ENCODE results near the gene CORO7. TPM values are rescaled to one million over a fixed set of nuclear protein-coding genes. Genes with fewer than 3 reads are reported as not detected.
"Not testable (repeated sequence)": the region's sequence is repeated elsewhere in the genome, so short reads cannot be mapped to it uniquely, and the experiment has no call there.

The CORO7 gene
- polyA plus RNA-seq, 4 donors = 14.1 to 24.9 (median 21.6) TPM

- DNase-seq (ENCODE audit: low read depth in 4 of 4, low spot score in 2 of 4) = no peak
These were observed 13.1 kb downstream of the CORO7 start for GRCh38 chr16:4403133-4403949.

DNA sequence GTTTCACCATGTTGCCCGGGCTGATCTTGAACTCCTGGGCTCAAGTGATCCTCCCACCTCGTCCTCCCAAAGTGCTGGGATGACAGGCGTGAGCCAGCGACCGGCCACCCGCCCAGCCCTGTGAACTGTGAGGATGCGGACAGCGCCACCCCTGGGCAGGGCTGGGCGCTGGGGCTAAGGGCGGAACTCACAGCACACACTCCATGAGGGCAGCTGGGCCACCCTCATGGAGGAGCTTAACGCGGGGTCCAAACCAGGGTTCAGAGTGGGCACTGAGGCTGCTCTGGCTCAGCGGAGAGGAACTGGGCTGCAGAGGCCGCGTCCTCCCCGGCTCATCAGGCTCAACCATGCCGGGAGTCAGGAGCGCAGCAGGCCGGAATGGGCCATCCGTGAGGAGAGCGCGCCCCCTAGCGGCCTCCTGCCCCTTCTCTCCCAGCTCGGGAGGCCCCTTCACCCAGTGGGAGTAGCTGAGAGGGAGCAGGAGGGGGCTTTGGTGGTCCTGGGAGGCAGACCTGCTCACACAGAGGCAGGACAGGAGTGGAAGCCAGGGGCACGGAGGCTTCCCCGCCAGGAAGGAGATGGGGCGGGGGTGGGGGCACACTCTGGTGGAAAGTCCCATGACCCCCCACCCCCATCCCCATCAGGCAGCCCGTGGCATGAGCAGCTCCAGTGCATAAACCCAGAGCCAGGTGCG lies 13.8 kb downstream of the CORO7 start:
- DNase-seq (ENCODE audit: low read depth in 4 of 4, low spot score in 2 of 4) = peak in 3 of 4 donors; percentile 65 to 71 (median 69)

- DNase-seq (ENCODE audit: low read depth in 4 of 4, low spot score in 2 of 4) = no peak
These were observed 14.9 kb downstream of the CORO7 start for GRCh38 chr16:4401510-4401909.

- no peak for DNase-seq (ENCODE audit: low read depth in 4 of 4, low spot score in 2 of 4)
These were observed 15.3 kb downstream of the CORO7 start for GRCh38 chr16:4401094-4401501.

DNA sequence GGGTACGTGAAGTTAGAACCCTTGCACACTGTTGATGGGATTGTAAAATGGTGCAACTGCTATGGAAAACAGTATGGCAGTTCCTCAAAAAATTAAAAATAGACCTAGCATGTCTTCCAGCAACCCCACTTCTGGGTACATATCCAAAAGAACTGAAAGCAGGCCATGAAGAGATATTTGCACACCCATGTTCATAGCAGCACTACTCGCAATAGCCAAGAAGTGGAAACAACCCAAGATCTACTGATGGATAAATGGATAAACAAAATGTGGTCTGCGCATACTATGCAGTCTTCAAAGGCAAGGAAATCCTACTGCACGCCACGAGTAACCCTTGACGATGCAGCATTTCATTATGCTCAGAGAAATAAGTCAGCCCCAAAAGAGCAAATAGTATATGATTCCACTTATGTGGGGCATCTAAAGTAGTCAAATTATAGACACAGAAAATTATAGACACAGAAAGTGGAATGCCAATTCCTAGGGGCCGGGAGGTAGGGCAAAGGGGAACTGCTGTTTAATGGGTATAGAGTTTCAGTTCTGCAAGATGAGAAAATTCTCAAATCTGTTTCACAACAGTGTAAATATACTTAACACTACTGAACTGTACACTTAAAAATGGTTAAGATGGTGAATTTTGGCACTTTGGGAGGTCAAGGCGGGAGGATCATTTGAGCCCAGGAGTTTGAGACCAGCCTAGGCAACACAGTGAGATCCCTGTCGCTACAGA lies 17.2 kb downstream of the CORO7 start:
- no peak for DNase-seq (ENCODE audit: low read depth in 4 of 4, low spot score in 2 of 4)

DNA sequence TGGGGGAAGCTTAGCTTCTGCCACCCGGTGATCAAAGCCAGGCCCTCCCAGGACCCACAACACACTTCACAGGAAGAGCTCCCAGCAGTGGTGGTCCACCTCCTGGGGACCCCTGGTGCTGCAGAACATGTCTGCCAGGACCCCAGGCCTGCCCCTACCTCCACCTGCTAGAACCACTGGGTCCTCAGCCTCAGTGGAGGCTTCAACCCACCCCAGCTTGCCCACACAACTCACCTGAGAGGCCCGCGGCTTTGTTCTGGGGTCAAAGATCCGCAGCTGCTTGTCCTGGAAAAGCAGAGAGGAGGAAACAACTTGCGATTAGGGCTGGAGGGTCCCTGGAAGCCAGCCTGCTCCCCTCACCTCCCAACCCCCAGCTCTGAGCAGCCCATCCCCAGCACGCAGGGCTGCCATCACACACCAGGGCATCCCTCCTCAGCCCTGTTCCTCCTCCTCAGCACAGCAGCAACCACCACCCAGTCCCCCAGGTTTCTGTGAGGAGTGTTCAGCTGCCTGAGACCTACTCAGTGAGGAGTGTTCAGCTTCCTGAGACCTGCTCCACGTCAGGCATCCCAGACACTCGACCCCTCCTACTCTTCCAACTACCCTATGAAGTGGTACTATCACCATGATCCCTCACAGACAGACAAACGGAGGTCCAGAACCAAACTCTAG lies 21.2 kb downstream of the CORO7 start:
- DNase-seq (ENCODE audit: low read depth in 4 of 4, low spot score in 2 of 4) = no peak

DNA sequence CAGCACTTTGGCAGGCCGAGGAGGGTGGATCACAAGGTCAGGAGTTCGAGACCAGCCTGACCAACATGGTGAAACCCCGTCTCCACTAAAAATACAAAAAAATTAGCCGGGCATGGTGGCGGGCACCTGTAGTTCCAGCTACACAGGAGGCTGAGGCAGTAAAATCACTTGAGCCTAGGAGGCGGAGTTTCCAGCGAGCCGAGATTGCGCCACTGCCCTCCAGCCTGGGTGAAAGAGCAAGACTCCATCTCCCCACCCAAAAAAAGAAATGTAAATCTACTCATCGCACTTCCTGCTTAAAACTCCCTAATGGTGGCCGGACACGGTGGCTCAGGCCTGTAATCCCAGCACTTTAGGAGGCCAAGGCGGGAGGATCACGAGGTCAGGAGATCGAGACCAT lies 22.5 kb downstream of the CORO7 start:
- DNase-seq (ENCODE audit: low read depth in 4 of 4, low spot score in 2 of 4) = not testable (repeated sequence)

DNA sequence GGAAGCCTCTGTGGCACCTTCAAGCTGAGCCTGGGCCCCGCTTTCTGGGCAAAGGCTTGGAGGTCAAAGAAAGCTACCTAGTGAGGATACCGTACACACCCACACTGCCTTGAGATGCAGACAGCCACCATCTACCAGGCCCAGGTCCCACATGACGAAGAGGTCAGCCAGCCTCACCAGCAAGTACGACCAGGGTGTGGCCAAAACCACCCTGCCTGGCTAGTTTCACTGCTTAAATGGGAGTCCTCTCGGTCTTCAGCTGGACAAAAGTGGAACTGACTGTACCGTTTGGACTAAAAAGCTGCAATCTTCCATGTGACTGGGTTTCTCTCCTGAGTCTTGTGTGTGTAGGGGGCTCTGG lies 23.2 kb downstream of the CORO7 start:
- no peak for DNase-seq (ENCODE audit: low read depth in 4 of 4, low spot score in 2 of 4)

- DNase-seq (ENCODE audit: low read depth in 4 of 4, low spot score in 2 of 4) = no peak
These were observed 23.8 kb downstream of the CORO7 start for GRCh38 chr16:4392382-4393239.

DNA sequence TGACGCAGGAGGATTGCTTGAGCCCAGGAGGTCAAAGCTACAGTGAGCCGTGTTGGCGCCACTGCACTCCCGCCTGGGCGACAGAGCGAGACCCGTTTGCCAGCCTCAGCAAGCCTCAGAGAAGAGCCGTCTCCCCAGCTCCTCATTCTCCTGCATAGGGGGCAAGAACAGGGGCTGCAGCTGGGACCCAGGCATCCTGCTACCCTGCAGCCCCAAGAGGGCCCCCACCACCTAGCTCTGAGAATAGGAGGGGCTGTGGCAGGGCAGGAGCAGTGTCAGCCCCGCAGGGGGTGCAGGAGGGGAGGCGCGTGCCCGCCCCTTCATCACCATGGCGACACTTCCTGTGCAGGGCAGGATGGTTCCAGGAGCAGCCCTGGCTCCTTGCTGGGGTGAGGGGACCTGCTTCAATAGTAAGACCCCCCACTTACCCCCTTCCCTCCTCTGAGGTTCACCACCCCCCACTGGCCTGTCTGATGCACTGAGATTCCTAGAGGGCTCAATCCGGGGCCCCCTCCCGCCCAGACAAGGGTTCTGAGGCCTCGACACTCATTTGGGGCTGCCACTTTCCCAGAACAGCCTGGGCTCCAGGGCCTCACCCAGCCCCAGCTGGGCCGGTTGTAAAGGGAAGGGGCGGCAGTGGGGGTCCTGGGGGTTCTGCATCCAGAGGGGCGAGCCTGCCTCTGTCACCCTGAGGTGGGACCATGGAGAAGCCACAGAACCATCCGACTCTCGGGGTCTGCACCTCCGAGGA lies 24.6 kb downstream of the CORO7 start:
- no peak for DNase-seq (ENCODE audit: low read depth in 4 of 4, low spot score in 2 of 4)

DNA sequence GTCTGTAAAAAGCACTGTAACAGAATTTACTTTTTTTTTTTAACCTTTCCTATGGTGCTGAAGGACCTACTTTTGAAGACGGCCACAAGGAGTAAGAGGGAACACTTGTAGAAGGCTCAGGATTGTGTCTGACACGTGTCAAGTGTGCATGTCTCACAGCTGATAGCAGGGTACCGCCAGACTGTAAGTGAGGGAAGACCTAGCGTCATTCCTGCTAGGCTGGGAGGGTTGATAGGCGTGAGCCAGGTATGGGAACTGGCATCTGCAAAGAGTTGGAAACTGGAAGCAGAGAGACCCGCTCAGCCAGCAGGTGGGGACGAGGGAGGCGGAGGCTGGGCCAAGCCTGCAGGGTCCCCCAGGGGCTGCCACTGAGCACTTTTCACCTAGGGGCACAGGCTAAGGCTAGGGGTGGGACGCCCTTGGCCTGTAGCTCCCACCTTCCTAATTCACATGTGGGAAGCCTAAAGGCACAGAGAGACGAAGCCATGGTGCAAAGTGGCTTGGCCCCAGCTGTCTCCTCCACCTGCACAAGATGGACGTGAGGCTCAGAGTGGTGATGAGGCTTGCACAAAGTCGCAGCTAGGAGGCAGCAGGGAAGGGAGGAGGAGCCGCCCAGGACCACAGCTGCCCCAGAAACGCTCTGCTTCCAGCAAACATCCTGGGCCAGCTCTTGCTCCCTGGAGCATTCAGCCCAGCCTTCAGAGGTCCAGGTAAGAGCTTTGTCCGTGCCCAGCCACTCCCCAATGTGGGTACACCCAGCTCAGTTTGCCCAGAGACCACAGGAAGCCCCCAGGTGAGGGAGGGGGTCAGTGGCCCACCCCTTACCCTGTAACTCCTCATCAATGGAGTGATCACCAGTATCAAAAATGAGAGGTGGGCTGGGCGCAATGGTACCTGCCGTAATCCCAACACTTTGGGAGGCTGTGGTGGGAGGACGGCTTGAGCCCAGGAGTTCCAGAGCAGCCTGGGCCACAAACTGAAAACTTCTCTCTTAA lies 25.8 kb downstream of the CORO7 start:
- DNase-seq (ENCODE audit: low read depth in 4 of 4, low spot score in 2 of 4) = no peak

DNA sequence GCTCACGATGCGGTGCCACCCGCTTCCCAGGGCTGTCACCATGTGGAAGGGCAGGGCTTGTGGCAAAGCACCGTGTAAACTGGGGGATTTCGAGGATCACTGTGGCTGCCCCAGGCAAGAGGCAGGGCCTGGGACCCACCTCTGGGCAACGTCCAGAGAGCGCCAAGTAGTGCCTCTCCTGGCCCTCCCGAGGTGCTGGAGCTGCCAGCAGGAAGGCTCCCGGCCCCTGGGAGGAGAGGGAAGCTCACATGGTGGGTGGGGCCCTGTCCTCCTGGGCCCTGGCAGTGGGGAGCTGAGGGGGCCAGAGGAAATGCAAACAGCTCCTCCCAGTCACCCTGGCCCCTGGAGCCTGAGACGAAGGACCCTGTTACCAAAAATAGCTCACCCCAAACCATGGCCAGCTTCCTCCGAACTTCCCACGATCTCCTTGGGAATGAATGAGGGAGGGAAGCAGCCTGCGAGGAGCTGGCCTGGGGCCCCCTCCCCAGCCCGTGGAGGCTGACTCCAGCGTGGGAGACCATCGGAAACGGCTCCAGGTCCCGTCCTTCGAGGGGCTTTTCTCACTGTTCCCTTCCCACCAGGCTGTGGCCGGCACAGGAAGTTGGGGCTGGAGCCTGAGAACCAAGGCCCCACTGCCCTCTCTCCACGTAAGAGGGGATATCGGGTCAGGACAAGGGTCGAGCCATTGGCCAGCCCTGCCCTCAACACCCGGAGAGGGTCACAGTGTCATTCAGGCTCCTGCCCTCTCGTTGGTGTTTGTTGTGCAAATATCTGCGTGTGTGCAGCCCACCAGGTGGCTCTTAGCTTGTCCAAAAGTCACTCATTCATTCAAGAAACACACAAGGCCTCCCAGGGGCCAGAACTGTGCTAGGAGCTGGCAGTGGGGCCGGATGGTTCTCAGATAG lies 27.1 kb downstream of the CORO7 start:
- no peak for DNase-seq (ENCODE audit: low read depth in 4 of 4, low spot score in 2 of 4)

GRCh38 chr16:4388271-4389021 lies 27.9 kb downstream of the CORO7 start:
- DNase-seq (ENCODE audit: low read depth in 4 of 4, low spot score in 2 of 4) = no peak

- no peak for DNase-seq (ENCODE audit: low read depth in 4 of 4, low spot score in 2 of 4)
These were observed 28.6 kb downstream of the CORO7 start for GRCh38 chr16:4387781-4388180.

- DNase-seq (ENCODE audit: low read depth in 4 of 4, low spot score in 2 of 4) = no peak
These were observed 29.3 kb downstream of the CORO7 start for GRCh38 chr16:4386951-4387565.

DNA sequence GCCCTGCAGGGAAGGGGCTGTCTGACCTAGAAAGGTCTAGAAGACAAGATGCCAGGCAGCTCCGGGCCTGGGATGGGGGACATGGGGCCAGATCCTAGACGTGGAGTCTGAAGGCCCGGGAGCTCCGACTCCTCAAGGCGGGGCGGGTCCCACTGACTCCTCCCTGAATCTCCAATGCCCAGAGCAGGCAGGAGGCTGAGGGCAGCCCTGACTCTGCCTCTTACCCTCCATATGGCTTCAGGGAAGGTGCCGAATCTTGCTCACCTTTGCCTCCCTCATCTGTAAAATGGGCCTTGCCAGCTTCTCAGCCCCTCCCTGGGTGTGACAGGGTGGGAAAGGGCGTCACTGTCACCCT lies 30.0 kb downstream of the CORO7 start:
- no peak for DNase-seq (ENCODE audit: low read depth in 4 of 4, low spot score in 2 of 4)

Data from left renal cortex interstitium (tissue), 4 donors.